ENCODE data around the gene CUTA.

DNA sequence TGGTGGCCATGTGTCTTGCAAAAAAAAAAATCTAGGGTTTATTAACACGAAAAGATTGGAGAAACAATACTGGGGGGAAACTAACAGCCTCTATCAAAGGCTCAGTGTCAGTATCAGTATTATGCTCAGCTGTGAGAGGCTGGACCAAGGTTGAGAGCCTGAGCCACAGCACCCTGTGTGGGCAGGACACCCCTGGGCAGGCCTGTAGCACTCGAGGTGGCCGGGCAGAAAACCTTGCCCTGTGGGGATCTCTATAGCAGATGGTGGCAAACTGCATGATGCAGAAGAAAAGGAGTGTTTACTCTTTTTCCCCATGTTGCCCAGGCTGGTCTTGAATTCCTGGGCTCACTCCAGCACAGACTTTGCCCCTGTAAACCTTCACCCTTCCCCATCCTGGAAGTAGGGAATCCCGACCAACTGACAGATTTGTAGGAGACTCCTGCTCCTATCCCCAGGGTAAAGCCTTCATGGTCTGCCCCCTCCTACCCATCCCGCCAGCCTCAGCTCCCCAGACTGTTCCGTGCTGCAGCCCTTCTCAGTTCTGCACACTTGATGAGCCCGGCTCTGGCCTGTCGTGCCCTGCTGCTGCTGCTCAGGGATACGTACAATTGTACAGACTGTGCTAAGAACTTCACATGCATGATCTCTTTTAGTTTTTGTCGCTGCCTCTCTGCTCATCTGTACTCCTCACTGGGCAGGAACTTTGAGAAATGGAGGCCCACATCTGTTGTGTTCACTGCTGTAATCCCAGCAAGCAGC, 34.3 kb downstream of the CUTA start:
- TF ChIP-seq CTBP1 (IDR thresholded peaks at IDR 0.05; ENCODE audit: borderline replicate concordance) (no peak), ZNF384 (IDR thresholded peaks at IDR 0.05) (no peak), SP1 (IDR thresholded peaks at IDR 0.05) (no peak), HDGF (IDR thresholded peaks at IDR 0.05; ENCODE audit: borderline replicate concordance) (no peak), TARDBP (IDR thresholded peaks at IDR 0.05) (no peak), FOXA1 (IDR thresholded peaks at IDR 0.05) (no peak), SUZ12 (IDR thresholded peaks at IDR 0.05) (no peak), BHLHE40 (IDR thresholded peaks at IDR 0.05; ENCODE audit: borderline replicate concordance) (no peak), ARNT (IDR thresholded peaks at IDR 0.05) (no peak), LEF1 (IDR thresholded peaks at IDR 0.05; ENCODE audit: borderline replicate concordance) (no peak), NFRKB (IDR thresholded peaks at IDR 0.05) (no peak), FOXM1 (IDR thresholded peaks at IDR 0.05; ENCODE audit: borderline replicate concordance) (no peak)
- TF ChIP-seq, protein P1, sequence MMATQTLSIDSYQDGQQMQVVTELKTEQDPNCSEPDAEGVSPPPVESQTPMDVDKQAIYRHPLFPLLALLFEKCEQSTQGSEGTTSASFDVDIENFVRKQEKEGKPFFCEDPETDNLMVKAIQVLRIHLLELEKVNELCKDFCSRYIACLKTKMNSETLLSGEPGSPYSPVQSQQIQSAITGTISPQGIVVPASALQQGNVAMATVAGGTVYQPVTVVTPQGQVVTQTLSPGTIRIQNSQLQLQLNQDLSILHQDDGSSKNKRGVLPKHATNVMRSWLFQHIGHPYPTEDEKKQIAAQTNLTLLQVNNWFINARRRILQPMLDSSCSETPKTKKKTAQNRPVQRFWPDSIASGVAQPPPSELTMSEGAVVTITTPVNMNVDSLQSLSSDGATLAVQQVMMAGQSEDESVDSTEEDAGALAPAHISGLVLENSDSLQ (IDR thresholded peaks at IDR 0.05) = no peak

Measured in HEK293T (cell line).